Adrenal gland (tissue), 12 donors: ENCODE measurements around the gene SLC18A2. TPM values are rescaled to one million over a fixed set of nuclear protein-coding genes. Genes with fewer than 3 reads are reported as not detected.

ENCODE experiments used
- DNase-seq, 7 donors: peaks; one replicate each; pipeline ENCODE4 v3.0.0-alpha.2; 2019 to 2020
- H3K27ac ChIP-seq, 5 donors: fragments of 200-600 bp; sonication (generic) in 4 of 5; 1 replicate in 3 of 5; 2 replicates in 2 of 5; pipeline versions ENCODE4 v1.5.1 to v1.8.0; 2016 to 2020; ENCODE audit warnings: mild to moderate bottlenecking in 1 of 5
- H3K27me3 ChIP-seq: fragments of 200-600 bp; 2 replicates; pipeline ENCODE4 v1.8.0; 2021
- H3K36me3 ChIP-seq, 2 donors: fragments of 200-600 bp; replicated peaks in 1 of 2; 1 replicate in 1 of 2; 2 replicates in 1 of 2; pipeline versions ENCODE4 v1.5.1 to v1.8.0; 2018 to 2022
- H3K4me1 ChIP-seq, 2 donors: fragments of 200-600 bp; replicated peaks in 1 of 2; 1 replicate in 1 of 2; 2 replicates in 1 of 2; pipeline versions ENCODE4 v1.5.1 to v1.8.0; 2018 to 2021
- H3K4me3 ChIP-seq, 4 donors: fragments of 200-600 bp; sonication (generic) in 3 of 4; one replicate each; pipeline ENCODE4 v1.5.1; 2016 to 2018
- H3K9me3 ChIP-seq, 3 donors: fragments of 200-600 bp; sonication (generic) in 1 of 3; replicated peaks in 1 of 3; 1 replicate in 2 of 3; 2 replicates in 1 of 3; pipeline versions ENCODE4 v1.5.1 to v1.8.0; 2016 to 2021
- CTCF ChIP-seq, 6 experiments: fragments of 450-650 bp in 4 of 6; fragments of 200-600 bp in 2 of 6; sonication (generic) in 1 of 6; IDR thresholded peaks; 1 replicate in 5 of 6; 2 replicates in 1 of 6; pipeline versions ENCODE4 v1.5.1 to v1.8.0; 2016 to 2021; ENCODE audit warnings: antibody characterized with exemption in 6 of 6, mild to moderate bottlenecking in 2 of 6, moderate library complexity in 1 of 6
- POLR2A ChIP-seq, 2 donors: fragments of 450-650 bp; IDR thresholded peaks; one replicate each; pipeline ENCODE4 v1.6.1; 2017; ENCODE audit warnings: antibody characterized with exemption in 2 of 2, mild to moderate bottlenecking in 2 of 2, moderate library complexity in 1 of 2
- WGBS, 4 donors: extraction: QIAGEN DNeasy Blood & Tissue Kit in 2 of 4; methylation state at CpG; one replicate each; pipeline versions ENCODE4 v1.1.5 to v1.1.7; 2013 to 2017; 5-methylcytosine and 5-hydroxymethylcytosine counted together
- intact Hi-C, 2 donors: fragments of 100-400 bp; cut with DNase I; formaldehyde crosslinking; loops; one replicate each; pipeline versions ENCODE4 v1.14.1 to v1.15.0; 2022 to 2023
- polyA plus RNA-seq, 3 donors: library from polyadenylated mRNA; stranded (reverse); fragments of 200-250 nt in 2 of 3; fragments of 350-450 nt in 1 of 3; fragmentation: Illumina TruSeq in 1 of 3; extraction: RNeasy Lipid Tissue Mini Kit (QIAGEN cat#74804) in 1 of 3; gene quantifications; one replicate each; pipeline ENCODE4 v1.2.3, GENCODE V29; 2013 to 2014
- total RNA-seq, 9 donors: library from RNA; depleted of rRNA in 4 of 9; stranded (reverse); fragments of >200 nt in 4 of 9; fragments of 120-200 nt in 1 of 9; fragmentation: NEBNext Ultra II Directional in 1 of 9; extraction: Animal tissue kit (Norgen Biotek cat#: 25700) in 1 of 9; gene quantifications; one replicate each; pipeline versions ENCODE4 v1.1.0 to v1.2.4, GENCODE V29; 2013 to 2023
- donor health status: healthy with polysubstance abuse.
- donor health status: Bipolar disorder and iron deficiency.
- donor health status: DM: yes; HTN: yes; CAD: no.
- donor health status: DM: no; HTN: no; CAD: no.
- donor health status: DM: no; HTN: no; CAD: no.
- donor health status: DM: yes; HTN: yes; CAD: no.

Gene SLC18A2
- total and polyA plus RNA-seq, 12 donors, result 0.04 to 16.6 (median 4.2) TPM; not detected in 2

DNA sequence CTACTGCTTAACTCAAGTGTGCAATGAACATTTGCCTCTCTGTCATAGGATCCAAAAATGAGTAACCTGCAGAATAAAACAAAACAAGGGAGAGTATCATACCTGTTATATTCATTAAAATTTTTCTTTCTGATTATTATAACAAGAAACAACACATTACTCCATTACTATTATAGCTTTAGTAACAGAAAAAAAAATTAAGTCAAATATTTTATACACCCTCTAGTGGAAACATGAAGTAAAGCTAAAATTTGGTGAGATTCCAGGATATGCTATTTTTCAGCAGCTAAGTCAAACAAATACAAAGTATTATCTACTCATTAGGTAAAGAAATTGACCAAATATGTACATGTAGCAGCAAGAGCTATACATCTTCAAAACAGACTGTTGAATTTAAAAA is 78.0 kb downstream of the SLC18A2 start:
- no peak overlapping the region for H3K4me3 ChIP-seq

GRCh38 chr10:117320050-117320665 is 79.2 kb downstream of the SLC18A2 start:
- intact Hi-C loops, result loop anchor here in 1 of 2 donors (5.0 kb wide), 1 partner anchor 103 kb away; no protein-coding TSS in a partner anchor
- H3K36me3 ChIP-seq, result no peaks in the 10 kb centered on the region
- no peak overlapping the region for H3K27ac ChIP-seq
- 58 to 65% (median 61%) methylated on average over 1 of the region's 1 CpG for WGBS, 4 donors
- no peaks in the 10 kb centered on the region for H3K27me3 ChIP-seq
- H3K9me3 ChIP-seq, result no peaks in the 10 kb centered on the region
- H3K4me1 ChIP-seq, result no peaks in the 10 kb centered on the region
- DNase-seq, result peak in 1 of 7 donors; percentile 14
- no peak overlapping the region for H3K4me3 ChIP-seq
- TF ChIP-seq CTCF (IDR thresholded peaks at IDR 0.05) (peak; percentile 26 to 72 (median 56)), POLR2A (IDR thresholded peaks at IDR 0.05) (no peak)

More for the DNA sequence above, 78.0 kb downstream of the SLC18A2 start:
- TF ChIP-seq CTCF (IDR thresholded peaks at IDR 0.05) (peak in 5 of 6 experiments; percentile 9 to 48 (median 35)), POLR2A (IDR thresholded peaks at IDR 0.05) (no peak)
- DNase-seq, result no peak
- Histone ChIP-seq H3K27me3 (no peaks in the 10 kb centered on the region), H3K9me3 (no peaks in the 10 kb centered on the region), H3K36me3 (no peaks in the 10 kb centered on the region), H3K4me1 (no peaks in the 10 kb centered on the region), H3K27ac (no peak overlapping the region)
- intact Hi-C loops, result loop anchor here in 1 of 2 donors (10.0 kb wide), 1 partner anchor 104 kb away; no protein-coding TSS in a partner anchor

- no peaks in the 10 kb centered on the region for H3K4me1 ChIP-seq
- no peak for DNase-seq
- no peak overlapping the region for H3K4me3 ChIP-seq
- H3K9me3 ChIP-seq, result no peaks in the 10 kb centered on the region
- no peaks in the 10 kb centered on the region for H3K27me3 ChIP-seq
- no peaks in the 10 kb centered on the region for H3K36me3 ChIP-seq
- no peak overlapping the region for H3K27ac ChIP-seq
- TF ChIP-seq CTCF (IDR thresholded peaks at IDR 0.05) (no peak), POLR2A (IDR thresholded peaks at IDR 0.05) (no peak)
- WGBS, 4 donors, result 66 to 75% (median 69%) methylated on average over 4 of the region's 4 CpGs
- intact Hi-C loops, result loop anchor here in 1 of 2 donors (5.0 kb wide), 1 partner anchor 105 kb away; no protein-coding TSS in a partner anchor
Measured at GRCh38 chr10:117322260-117322659, 81.3 kb downstream of the SLC18A2 start.

GRCh38 chr10:117324367-117324766 is 83.5 kb downstream of the SLC18A2 start:
- no peaks in the 10 kb centered on the region for H3K9me3 ChIP-seq
- H3K4me3 ChIP-seq, result no peak overlapping the region
- no peaks in the 10 kb centered on the region for H3K27me3 ChIP-seq
- intact Hi-C loops, result loop anchor here in 1 of 2 donors (5.0 kb wide), 1 partner anchor 107 kb away; no protein-coding TSS in a partner anchor
- H3K4me1 ChIP-seq, result no peaks in the 10 kb centered on the region
- WGBS, 4 donors, result 96 to 100% (median 97%) methylated on average over 2 of the region's 2 CpGs
- TF ChIP-seq POLR2A (IDR thresholded peaks at IDR 0.05), result no peak
- no peak for DNase-seq
- H3K27ac ChIP-seq, result no peak overlapping the region
- H3K36me3 ChIP-seq, result no peaks in the 10 kb centered on the region

GRCh38 chr10:117327262-117327661 is 86.3 kb downstream of the SLC18A2 start:
- TF ChIP-seq CTCF (IDR thresholded peaks at IDR 0.05) (no peak), POLR2A (IDR thresholded peaks at IDR 0.05) (no peak)
- Histone ChIP-seq H3K36me3 (no peaks in the 10 kb centered on the region), H3K9me3 (no peaks in the 10 kb centered on the region), H3K27ac (no peak overlapping the region), H3K4me1 (no peaks in the 10 kb centered on the region), H3K27me3 (no peaks in the 10 kb centered on the region), H3K4me3 (no peak overlapping the region)
- intact Hi-C loops, result no loop called here
- no peak for DNase-seq
